Neutrophil (primary cell): ENCODE measurements around the gene MTHFD1.

Experiments
- H3K27ac ChIP-seq: fragments of 200-600 bp; sonication (generic); 2 replicates; pipeline ENCODE4 v1.5.1; 2016; ENCODE audit warnings: mild to moderate bottlenecking, moderate library complexity
- H3K27me3 ChIP-seq: fragments of 200-600 bp; sonication (generic); 2 replicates; pipeline ENCODE4 v1.6.0; 2016; ENCODE audit warnings: mild to moderate bottlenecking
- H3K36me3 ChIP-seq: fragments of 200-600 bp; sonication (generic); 2 replicates; pipeline ENCODE4 v1.5.1; 2017
- H3K4me1 ChIP-seq, 2 experiments: fragments of 200-600 bp in 1 of 2; sonication (generic) in 1 of 2; 1 replicate in 1 of 2; 2 replicates in 1 of 2; pipeline versions ENCODE4 v1.5.1 to v1.6.1; 2013 to 2016; ENCODE audit warnings: low read depth in 1 of 2, low read length in 1 of 2, mild to moderate bottlenecking in 1 of 2, moderate library complexity in 1 of 2; ENCODE audit not compliant: control insufficient read depth in 1 of 2, insufficient read depth in 1 of 2
- H3K4me3 ChIP-seq, 2 experiments: fragments of 200-600 bp in 1 of 2; sonication (generic) in 1 of 2; 1 replicate in 1 of 2; 2 replicates in 1 of 2; pipeline ENCODE4 v1.5.1; 2013 to 2016; ENCODE audit warnings: low read depth in 1 of 2, low read length in 1 of 2, mild to moderate bottlenecking in 1 of 2, moderate library complexity in 1 of 2
- H3K9me3 ChIP-seq: fragments of 200-600 bp; sonication (generic); 2 replicates; pipeline ENCODE4 v1.5.1; 2016
- CTCF ChIP-seq: fragments of 200-600 bp; sonication (generic); IDR thresholded peaks from 2 replicates; pipeline ENCODE4 v1.5.1; 2016; ENCODE audit warnings: antibody characterized with exemption

The MTHFD1 gene

GRCh38 chr14:64401949-64402348, 13.8 kb downstream of the MTHFD1 start:
- no peak for TF ChIP-seq CTCF
- no peaks in the 10 kb centered on the region for H3K4me1 ChIP-seq
- H3K36me3 ChIP-seq = no peaks in the 10 kb centered on the region
- no peaks in the 10 kb centered on the region for H3K9me3 ChIP-seq
- no peak overlapping the region for H3K4me3 ChIP-seq
- no peak overlapping the region for H3K27ac ChIP-seq
- no peaks in the 10 kb centered on the region for H3K27me3 ChIP-seq

GRCh38 chr14:64405295-64405694, 17.1 kb downstream of the MTHFD1 start:
- Histone ChIP-seq H3K27me3 (no peaks in the 10 kb centered on the region), H3K4me1 (no peaks in the 10 kb centered on the region), H3K9me3 (no peaks in the 10 kb centered on the region), H3K27ac (no peak overlapping the region), H3K4me3 (no peak overlapping the region), H3K36me3 (no peaks in the 10 kb centered on the region)
- no peak for TF ChIP-seq CTCF

GRCh38 chr14:64407329-64407728, 19.2 kb downstream of the MTHFD1 start:
- no peaks in the 10 kb centered on the region for H3K4me1 ChIP-seq
- H3K27me3 ChIP-seq = no peaks in the 10 kb centered on the region
- TF ChIP-seq CTCF = no peak
- H3K4me3 ChIP-seq = no peak overlapping the region
- no peaks in the 10 kb centered on the region for H3K36me3 ChIP-seq
- H3K27ac ChIP-seq = no peak overlapping the region
- H3K9me3 ChIP-seq = no peaks in the 10 kb centered on the region

GRCh38 chr14:64409126-64409920, 21.2 kb downstream of the MTHFD1 start:
- Histone ChIP-seq H3K36me3 (peaks cover 8% of the 10 kb centered on the region), H3K9me3 (no peaks in the 10 kb centered on the region), H3K4me3 (no peak overlapping the region), H3K27me3 (no peaks in the 10 kb centered on the region), H3K27ac (no peak overlapping the region), H3K4me1 (no peaks in the 10 kb centered on the region)
- no peak for TF ChIP-seq CTCF

GRCh38 chr14:64410084-64410774, 22.1 kb downstream of the MTHFD1 start:
- Histone ChIP-seq H3K27ac (no peak overlapping the region), H3K36me3 (peaks cover 9% of the 10 kb centered on the region), H3K4me3 (no peak overlapping the region), H3K9me3 (no peaks in the 10 kb centered on the region), H3K4me1 (no peaks in the 10 kb centered on the region), H3K27me3 (no peaks in the 10 kb centered on the region)
- no peak for TF ChIP-seq CTCF
